Panc1 (cell line): ENCODE measurements around the gene NMB. TPM values are rescaled to one million over a fixed set of nuclear protein-coding genes. Genes with fewer than 3 reads are reported as not detected.

ENCODE experiments used
- ATAC-seq: fragments of 200-7000 bp; cut with Tn5 transposase; 2 replicates; pipeline ENCODE4 v1.9.1; 2020; ENCODE audit warnings: mild to moderate bottlenecking, moderate library complexity
- BruUV-seq: library from RNA; stranded (reverse); fragments of 400-500 nt; replicated peaks from 2 replicates; lab custom pipeline; 2021; lab: Mats Ljungman, UMichigan
- CTCF ChIA-PET: fragments of 300-600 bp; sonication (Branson Sonifier 250); formaldehyde crosslinking; loops from one replicate; lab custom pipeline; 2022; ENCODE audit warnings: antibody characterized with exemption; lab: Charles Lee
- POLR2A ChIA-PET: fragments of 300-600 bp; sonication (Branson Sonifier 250); formaldehyde crosslinking; loops from one replicate; lab custom pipeline; 2022; ENCODE audit warnings: antibody characterized with exemption; lab: Charles Lee
- DNase-seq: peaks from one replicate; pipeline ENCODE4 v3.0.0-alpha.2; 2010; ENCODE audit warnings: low read depth, low spot score
- H3K27ac ChIP-seq: 2 replicates; pipeline ENCODE4 v1.5.1; 2011; ENCODE audit warnings: mild to moderate bottlenecking, low read length, inconsistent platforms
- H3K27me3 ChIP-seq: fragments of 200-500 bp; sonication (Bioruptor generic); 2 replicates; pipeline ENCODE4 v1.6.0; 2014; ENCODE audit warnings: low read length, inconsistent platforms; ENCODE audit not compliant: control insufficient read depth, insufficient read depth
- H3K36me3 ChIP-seq: fragments of 200-500 bp; sonication (Bioruptor generic); 2 replicates; pipeline ENCODE4 v1.5.1; 2014; ENCODE audit warnings: inconsistent platforms, mild to moderate bottlenecking, low read length, moderate library complexity; ENCODE audit not compliant: control insufficient read depth, insufficient read depth
- H3K4me1 ChIP-seq: 2 replicates; pipeline ENCODE4 v1.5.1; 2011; ENCODE audit warnings: inconsistent platforms, mild to moderate bottlenecking, low read length, moderate library complexity; ENCODE audit not compliant: control insufficient read depth, insufficient read depth
- H3K4me3 ChIP-seq, 2 experiments: 2 replicates each; pipeline ENCODE4 v1.5.1; 2011 to 2012; ENCODE audit warnings: low read depth in 2 of 2, low read length in 2 of 2, mild to moderate bottlenecking in 2 of 2, inconsistent platforms in 1 of 2, moderate library complexity in 1 of 2
- H3K9me3 ChIP-seq: fragments of 200-500 bp; sonication (Bioruptor generic); 2 replicates; pipeline ENCODE4 v1.5.1; 2014; ENCODE audit warnings: low read depth, mild to moderate bottlenecking, inconsistent platforms, low read length, moderate library complexity; ENCODE audit not compliant: control insufficient read depth, insufficient read depth
- POLR2AphosphoS5 ChIP-seq: IDR thresholded peaks from 2 replicates; pipeline ENCODE4 v1.6.1; 2012; ENCODE audit warnings: mild to moderate bottlenecking, low read depth, low read length, moderate library complexity
- REST ChIP-seq, 2 experiments: IDR thresholded peaks; 2 replicates each; pipeline ENCODE4 v1.6.1; 2011 to 2012; ENCODE audit warnings: low read depth in 2 of 2, control low read depth in 1 of 2, low read length in 1 of 2, mild to moderate bottlenecking in 1 of 2, moderate library complexity in 1 of 2; ENCODE audit not compliant: insufficient read depth in 1 of 2
- SIN3A ChIP-seq: IDR thresholded peaks from 2 replicates; pipeline ENCODE4 v1.6.1; 2012; ENCODE audit warnings: low read depth, mild to moderate bottlenecking, low read length, moderate library complexity, borderline replicate concordance; ENCODE audit not compliant: insufficient read depth
- TCF7L2 ChIP-seq: IDR thresholded peaks from 2 replicates; pipeline ENCODE4 v1.6.1; 2011; ENCODE audit warnings: mild to moderate bottlenecking, low read depth, low read length, inconsistent platforms
- in situ Hi-C: cut with HindIII; loops from 2 replicates; pipeline ENCODE4 v1.10.0; 2016; ENCODE audit warnings: low sequenced_read_pairs, low pct_unique_long_range_greater_than_20kb
- intact Hi-C: fragments of 100-400 bp; cut with micrococcal nuclease; formaldehyde crosslinking; loops from one replicate; pipeline ENCODE4 v1.10.0; 2022; ENCODE audit not compliant: unreplicated experiment
- total RNA-seq: library from RNA; stranded (reverse); gene quantifications from one replicate; pipeline ENCODE4 v1.2.1, GENCODE V29; 2021; ENCODE audit not compliant: unreplicated experiment
- TF ChIP-seq, protein P1 (sequence below): fragments of 450-650 bp; IDR thresholded peaks from 2 replicates; pipeline ENCODE4 v1.5.1; 2017; ENCODE audit warnings: mild to moderate bottlenecking

Gene NMB
- total RNA-seq, 1 experiment from 2014 or later: 9.5 TPM

- H3K36me3 ChIP-seq: no peaks in the 10 kb centered on the region; the same call in none of the 2 replicates
- in situ Hi-C loops (no loop called here), intact Hi-C loops (no loop called here)
- no peak for TF ChIP-seq POLR2AphosphoS5
- TF ChIP-seq SIN3A: no peak
- TF ChIP-seq, protein P1, sequence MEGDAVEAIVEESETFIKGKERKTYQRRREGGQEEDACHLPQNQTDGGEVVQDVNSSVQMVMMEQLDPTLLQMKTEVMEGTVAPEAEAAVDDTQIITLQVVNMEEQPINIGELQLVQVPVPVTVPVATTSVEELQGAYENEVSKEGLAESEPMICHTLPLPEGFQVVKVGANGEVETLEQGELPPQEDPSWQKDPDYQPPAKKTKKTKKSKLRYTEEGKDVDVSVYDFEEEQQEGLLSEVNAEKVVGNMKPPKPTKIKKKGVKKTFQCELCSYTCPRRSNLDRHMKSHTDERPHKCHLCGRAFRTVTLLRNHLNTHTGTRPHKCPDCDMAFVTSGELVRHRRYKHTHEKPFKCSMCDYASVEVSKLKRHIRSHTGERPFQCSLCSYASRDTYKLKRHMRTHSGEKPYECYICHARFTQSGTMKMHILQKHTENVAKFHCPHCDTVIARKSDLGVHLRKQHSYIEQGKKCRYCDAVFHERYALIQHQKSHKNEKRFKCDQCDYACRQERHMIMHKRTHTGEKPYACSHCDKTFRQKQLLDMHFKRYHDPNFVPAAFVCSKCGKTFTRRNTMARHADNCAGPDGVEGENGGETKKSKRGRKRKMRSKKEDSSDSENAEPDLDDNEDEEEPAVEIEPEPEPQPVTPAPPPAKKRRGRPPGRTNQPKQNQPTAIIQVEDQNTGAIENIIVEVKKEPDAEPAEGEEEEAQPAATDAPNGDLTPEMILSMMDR: no peak
- no peak for TF ChIP-seq REST (IDR thresholded peaks at IDR 0.05; ENCODE audit: insufficient read depth in 1 of 2, low read depth in 2 of 2, low read length in 1 of 2)
- no peak for TF ChIP-seq TCF7L2
- no peaks in the 10 kb centered on the region for H3K27me3 ChIP-seq
- POLR2A ChIA-PET: interaction anchor here (0.6 to 0.7 kb wide), 2 partner anchors 11 to 16 kb away, joined by 3 to 6 read pairs; no protein-coding TSS in a partner anchor
- no peak overlapping the region for H3K27ac ChIP-seq
- CTCF ChIA-PET: no interaction called here
- ATAC-seq (no peak), DNase-seq (no peak)
- H3K9me3 ChIP-seq: no peaks in the 10 kb centered on the region
- BruUV-seq: no TSS peak
- no peak overlapping the region for H3K4me3 ChIP-seq
- H3K4me1 ChIP-seq: peaks cover 4% of the 10 kb centered on the region; the same call in 1 of the 2 replicates
Observed at GRCh38 chr15:84649706-84650105, 8.3 kb downstream of the NMB start.

GRCh38 chr15:84648539-84648938 is 9.5 kb downstream of the NMB start:
- no peak overlapping the region for H3K27ac ChIP-seq
- BruUV-seq: no TSS peak
- intact Hi-C loops: no loop called here
- ChIA-PET CTCF (no interaction called here), POLR2A (no interaction called here)
- DNase-seq (no peak), ATAC-seq (no peak)
- H3K36me3 ChIP-seq: peaks cover under 1% of the 10 kb centered on the region
- H3K4me1 ChIP-seq: peaks cover 3% of the 10 kb centered on the region; the same call in 1 of the 2 replicates
- H3K4me3 ChIP-seq: no peak overlapping the region
- no peaks in the 10 kb centered on the region for H3K9me3 ChIP-seq
- no peak for TF ChIP-seq POLR2AphosphoS5
- TF ChIP-seq, protein P1: no peak
- TF ChIP-seq SIN3A: no peak
- no peak for TF ChIP-seq REST (IDR thresholded peaks at IDR 0.05; ENCODE audit: insufficient read depth in 1 of 2, low read depth in 2 of 2, low read length in 1 of 2)
- no peak for TF ChIP-seq TCF7L2
- in situ Hi-C loops: no loop called here
- H3K27me3 ChIP-seq: no peaks in the 10 kb centered on the region
